Endothelial cell of umbilical vein (primary cell): ENCODE results near the gene MAPK4.

ENCODE experiments used
- MYC ChIP-seq: IDR thresholded peaks from one replicate; pipeline ENCODE4 v1.6.1; 2011; ENCODE audit warnings: mild to moderate bottlenecking, low read depth, low read length
- POLR2A ChIP-seq: IDR thresholded peaks from 2 replicates; pipeline ENCODE4 v1.6.1; 2012; ENCODE audit warnings: low read depth, mild to moderate bottlenecking, control low read depth, low read length
- TF ChIP-seq, protein P1 (sequence below), 2 donors: IDR thresholded peaks; 1 replicate in 1 of 2; 2 replicates in 1 of 2; pipeline ENCODE4 v1.5.1; 2011; ENCODE audit warnings: low read length in 2 of 2, mild to moderate bottlenecking in 2 of 2, moderate library complexity in 2 of 2, control low read depth in 1 of 2, inconsistent platforms in 1 of 2, low read depth in 1 of 2; ENCODE audit not compliant: insufficient read depth in 1 of 2; ENCODE audit errors: extremely low read depth in 1 of 2

DNA sequence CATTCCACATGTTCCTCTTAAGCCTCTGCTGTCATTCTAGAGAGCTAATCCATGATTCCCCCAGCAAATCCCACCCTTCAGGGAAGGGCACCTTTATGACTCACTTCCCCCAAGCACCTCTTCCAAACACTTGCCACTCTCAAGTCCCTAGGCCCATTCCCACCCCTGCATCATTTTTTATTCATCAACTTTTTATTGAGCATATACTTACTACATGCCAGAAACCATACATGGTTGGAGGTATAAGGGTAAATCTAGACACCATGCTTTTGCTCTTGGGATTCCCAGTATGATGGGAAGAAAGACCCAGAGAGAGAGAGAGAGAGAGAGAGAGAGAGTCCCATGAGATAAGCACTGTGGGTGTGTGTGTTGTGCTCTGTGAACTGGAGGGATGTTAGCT is 87.9 kb downstream of the MAPK4 start:
- TF ChIP-seq, protein P1, sequence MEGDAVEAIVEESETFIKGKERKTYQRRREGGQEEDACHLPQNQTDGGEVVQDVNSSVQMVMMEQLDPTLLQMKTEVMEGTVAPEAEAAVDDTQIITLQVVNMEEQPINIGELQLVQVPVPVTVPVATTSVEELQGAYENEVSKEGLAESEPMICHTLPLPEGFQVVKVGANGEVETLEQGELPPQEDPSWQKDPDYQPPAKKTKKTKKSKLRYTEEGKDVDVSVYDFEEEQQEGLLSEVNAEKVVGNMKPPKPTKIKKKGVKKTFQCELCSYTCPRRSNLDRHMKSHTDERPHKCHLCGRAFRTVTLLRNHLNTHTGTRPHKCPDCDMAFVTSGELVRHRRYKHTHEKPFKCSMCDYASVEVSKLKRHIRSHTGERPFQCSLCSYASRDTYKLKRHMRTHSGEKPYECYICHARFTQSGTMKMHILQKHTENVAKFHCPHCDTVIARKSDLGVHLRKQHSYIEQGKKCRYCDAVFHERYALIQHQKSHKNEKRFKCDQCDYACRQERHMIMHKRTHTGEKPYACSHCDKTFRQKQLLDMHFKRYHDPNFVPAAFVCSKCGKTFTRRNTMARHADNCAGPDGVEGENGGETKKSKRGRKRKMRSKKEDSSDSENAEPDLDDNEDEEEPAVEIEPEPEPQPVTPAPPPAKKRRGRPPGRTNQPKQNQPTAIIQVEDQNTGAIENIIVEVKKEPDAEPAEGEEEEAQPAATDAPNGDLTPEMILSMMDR (IDR thresholded peaks at IDR 0.05; ENCODE audit: extremely low read depth in 1 of 2, insufficient read depth in 1 of 2, low read depth in 1 of 2, low read length in 2 of 2) = no peak
- TF ChIP-seq POLR2A (no peak), MYC (no peak)
